Stimulated activated CD8-positive, alpha-beta memory T cell treated with anti-CD3 and anti-CD28 coated beads, Interleukin-12 subunit alpha, Interleukin-12 subunit beta, amount 100 ng/mL, for 4 hours (primary cell): Measurements from ENCODE around the gene EFCC1.

Experiments used
- DNase-seq: peaks from one replicate; pipeline ENCODE4 v3.0.0-alpha.2; 2020; ENCODE audit warnings: low read depth

Gene EFCC1

DNA sequence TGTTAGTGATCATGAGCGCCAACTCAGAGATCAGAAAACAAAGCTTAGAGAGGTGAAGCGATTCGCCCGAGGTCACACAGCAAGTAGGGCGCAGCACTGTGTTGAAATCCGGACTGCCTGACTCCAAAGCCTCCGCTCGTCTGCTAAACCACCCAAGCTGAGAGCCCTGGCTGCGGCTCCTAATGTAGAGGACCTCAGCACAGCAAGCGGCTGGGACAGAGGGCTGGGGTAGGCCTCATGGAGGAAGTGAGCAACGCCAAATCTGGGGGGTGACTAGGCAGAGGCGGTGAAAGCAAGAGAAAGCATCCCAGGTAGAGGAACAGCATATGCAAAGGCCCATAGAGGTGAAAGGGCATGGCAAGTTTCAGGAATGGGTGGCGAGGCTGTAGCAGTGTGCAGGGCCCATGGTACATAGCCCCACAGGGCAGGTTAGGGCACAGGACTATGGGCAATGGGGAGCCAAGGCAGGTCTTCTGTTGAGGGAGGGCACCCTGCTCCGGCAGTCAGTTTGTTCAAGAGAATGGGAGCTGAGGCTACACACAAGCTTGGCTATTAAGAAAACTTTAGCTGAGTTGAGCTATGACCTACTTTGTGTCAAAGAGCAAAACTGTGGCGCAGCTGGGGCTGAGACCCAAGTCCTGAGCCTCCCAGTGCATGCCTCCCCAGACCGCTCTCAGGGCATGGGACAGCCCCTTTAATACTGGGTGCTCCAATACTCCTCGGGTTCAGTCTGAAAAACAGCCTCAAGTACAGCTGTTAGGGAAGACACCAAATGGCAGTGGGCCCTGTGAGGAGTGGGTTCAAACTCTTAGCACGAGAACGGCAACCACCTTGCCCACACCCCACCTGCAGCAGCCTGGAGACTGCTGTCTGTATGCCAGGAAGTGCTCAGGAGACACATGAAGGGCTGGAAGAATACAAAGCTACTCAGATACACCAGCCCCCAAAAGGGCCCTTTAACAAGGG, 6.2 kb upstream of the EFCC1 start:
- DNase-seq = no peak

- DNase-seq = no peak
Observed at GRCh38 chr3:128995737-128996136, 5.4 kb upstream of the EFCC1 start.

DNA sequence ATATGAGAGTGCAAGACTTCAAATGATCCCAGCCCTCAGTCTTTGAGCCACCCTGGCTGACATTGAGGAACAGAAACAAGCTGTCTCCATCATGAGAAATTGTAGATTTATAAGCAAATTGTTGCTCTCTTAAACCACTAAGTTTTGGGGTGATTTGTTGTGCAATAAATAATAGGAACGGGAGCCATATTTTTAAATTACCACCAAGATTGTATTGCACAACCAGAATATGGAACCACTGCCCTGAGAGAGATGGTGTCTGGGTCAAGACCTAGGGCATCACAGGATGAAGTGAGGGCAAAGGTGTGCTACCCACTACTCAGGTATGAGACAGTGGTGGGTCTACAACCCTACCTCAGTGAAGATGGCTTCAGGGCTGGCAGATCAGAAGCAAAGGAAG, 4.9 kb upstream of the EFCC1 start:
- no peak for DNase-seq

DNA sequence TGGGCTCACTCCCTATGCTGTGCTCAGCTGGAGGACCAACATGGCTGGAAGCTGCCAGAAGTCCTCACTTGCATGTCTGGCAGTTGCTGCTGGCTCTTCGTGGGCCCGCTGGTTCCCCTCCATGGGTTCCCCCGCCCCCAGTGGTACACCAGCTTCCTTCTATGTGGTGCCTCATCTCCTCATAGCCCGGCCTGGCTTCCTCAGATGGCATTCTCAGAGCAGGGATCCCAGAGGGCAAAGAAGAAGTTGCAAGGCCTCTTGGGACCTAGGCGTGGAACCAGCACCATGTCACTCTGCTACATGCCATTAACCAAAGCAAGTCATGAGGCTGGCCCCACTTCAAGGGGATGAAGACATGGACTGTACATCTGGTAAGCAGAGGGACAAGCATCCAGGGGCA, 4.4 kb upstream of the EFCC1 start:
- no peak for DNase-seq

DNA sequence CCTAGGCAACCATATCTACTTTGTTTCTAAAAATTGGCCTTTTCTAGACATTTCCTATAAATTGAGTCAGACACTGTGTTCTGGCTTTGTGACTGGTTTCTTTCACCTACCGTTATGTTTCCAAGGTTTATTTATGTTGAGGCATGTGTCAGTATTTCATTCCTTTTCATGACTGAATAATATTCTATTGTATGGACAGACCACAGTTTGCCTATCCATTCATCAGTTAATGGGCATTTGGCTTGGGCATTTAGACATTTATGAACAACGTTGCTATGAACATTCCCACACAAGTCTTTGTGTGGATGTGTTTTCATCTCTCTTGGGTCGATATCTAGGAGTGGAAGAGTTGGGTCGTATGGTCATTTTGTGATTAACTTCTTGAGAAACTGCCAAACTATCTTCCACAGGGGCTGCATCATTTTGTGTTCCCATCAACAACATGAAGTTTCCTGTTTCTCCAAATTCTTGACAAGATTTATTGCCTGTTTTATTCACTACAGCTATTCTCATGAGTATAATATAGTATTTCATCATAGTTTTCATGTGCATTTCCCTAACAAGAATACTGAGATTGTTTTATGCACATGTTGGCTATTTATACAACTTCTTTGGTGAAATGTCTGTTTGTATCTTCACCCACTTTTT, 3.5 kb upstream of the EFCC1 start:
- no peak for DNase-seq

DNA sequence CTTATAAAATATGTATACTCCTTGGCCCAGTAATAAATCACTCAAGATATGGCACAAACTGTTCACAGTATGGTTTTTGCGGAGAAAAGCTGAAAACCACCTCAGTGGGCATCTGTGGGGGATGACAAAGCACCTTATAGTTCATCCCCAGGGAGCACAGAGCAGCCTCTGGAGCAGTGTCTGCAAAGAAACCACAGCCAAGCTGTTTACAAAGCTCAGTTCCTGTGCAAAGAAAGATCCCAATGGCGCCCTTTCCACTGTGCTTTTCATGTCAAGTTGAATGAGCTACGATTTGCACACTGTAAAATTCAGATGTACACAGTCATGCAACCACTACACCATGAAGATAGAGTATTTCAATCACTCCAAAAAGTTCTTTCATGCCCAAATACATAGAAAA, 2.5 kb upstream of the EFCC1 start:
- no peak for DNase-seq

GRCh38 chr3:128999102-128999501, 2.0 kb upstream of the EFCC1 start:
- DNase-seq = no peak

DNA sequence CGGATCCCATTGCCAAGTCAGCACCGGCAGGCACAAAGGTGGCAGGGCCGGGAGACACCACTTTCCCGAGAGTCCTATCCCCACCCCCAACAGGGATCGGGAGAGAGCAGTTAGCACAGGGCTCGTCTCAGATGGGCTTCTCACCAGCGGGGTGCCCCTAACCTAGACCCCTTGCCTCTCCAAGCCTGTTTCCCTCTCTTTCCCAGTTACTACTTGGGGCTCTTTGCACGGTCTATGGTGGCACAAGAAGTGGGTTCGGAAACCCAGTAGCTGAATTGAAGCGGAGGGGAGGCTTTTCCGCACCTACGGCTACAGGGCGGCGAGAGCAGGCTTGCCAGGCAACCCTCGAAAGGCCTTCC, 383 bp upstream of the EFCC1 start:
- no peak for DNase-seq

- no peak for DNase-seq
Observed at GRCh38 chr3:129001806-129002572, 885 bp downstream of the EFCC1 start.

- DNase-seq = no peak
Observed at GRCh38 chr3:129002573-129003569, 1.8 kb downstream of the EFCC1 start.

DNA sequence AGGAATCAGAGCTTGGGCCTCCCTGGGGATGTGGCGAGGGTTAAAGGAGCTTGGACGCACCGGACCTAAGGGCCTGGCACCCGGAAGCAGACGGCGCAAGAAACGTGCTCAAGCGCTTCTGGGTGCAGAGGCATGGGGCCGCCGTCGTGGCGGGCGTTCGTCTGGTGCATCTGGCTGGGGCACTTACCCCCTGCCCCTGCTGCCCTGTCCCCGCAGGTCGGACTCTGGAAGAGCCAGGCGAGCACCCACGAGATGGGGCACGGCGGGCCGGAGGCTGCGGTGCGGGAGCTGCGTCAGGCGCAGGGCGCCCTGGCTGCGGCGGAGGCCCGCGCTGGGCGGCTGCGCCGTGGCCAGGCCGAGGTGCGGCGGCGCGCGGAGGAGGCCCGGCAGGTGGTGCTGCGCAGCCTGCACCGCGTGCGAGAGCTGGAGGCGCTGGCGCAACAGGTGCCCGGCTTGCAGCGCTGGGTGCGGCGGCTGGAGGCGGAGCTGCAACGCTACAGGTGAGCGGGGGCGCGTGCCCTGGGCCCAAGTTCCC, 2.5 kb downstream of the EFCC1 start:
- DNase-seq = no peak

GRCh38 chr3:129004639-129005295, 3.7 kb downstream of the EFCC1 start:
- no peak for DNase-seq

DNA sequence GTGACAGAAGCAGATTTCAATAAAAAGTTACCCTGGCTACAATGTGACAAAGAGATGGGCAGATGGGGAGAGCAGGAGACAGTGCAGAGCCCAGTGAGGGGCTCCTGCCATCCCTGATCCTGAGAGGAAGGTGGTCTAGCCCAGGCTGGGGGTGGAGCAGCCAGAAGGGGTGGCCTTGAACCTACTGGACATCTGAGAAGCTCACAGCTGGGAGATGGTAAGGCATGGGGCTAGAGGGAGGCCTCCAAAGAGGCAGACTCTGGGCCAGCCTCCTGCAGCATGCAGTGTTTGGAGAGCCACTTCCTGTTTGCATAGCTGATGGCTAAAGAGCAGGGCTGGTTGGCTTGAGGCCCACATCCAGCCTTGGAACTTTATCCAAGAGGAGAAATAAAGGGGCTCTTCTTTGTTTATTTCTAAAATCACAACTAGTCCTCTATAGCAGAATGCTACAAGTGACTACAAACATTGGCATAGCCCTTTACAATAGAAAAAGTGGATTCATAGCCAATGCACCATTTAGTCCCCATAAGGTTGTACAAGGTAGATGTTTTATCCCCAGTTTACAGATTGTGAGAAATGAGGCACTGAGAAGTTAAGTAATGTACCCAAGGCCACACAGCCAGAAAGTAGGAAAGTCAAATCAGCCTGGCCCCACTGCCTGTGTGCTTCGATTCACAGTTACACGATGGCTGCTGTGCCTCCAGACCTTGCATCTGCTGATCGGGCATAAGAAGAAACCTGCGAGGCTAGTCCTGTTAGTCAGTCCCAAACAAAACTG, 4.6 kb downstream of the EFCC1 start:
- DNase-seq = no peak

DNA sequence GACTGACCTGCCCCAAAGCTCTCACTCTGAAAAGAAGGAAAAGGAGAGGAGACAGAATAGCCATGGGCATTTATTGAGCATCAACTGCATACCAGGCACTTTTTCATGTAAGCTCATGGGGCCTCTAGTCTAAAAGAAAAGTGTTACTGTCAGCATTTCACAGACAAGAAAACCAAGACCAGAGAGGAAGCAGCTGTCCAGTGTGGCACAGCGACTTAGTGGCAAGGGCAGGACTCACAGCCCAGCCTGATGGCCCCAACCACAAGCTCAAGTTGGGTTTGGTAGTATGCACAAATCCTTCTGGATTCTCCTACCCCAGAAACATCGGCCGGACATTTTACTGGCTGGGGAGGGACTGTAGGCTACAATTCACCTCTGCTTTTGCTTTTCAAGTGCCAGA, 5.8 kb downstream of the EFCC1 start:
- DNase-seq = no peak

- no peak for DNase-seq
Observed at GRCh38 chr3:129007792-129008191, 6.7 kb downstream of the EFCC1 start.

DNA sequence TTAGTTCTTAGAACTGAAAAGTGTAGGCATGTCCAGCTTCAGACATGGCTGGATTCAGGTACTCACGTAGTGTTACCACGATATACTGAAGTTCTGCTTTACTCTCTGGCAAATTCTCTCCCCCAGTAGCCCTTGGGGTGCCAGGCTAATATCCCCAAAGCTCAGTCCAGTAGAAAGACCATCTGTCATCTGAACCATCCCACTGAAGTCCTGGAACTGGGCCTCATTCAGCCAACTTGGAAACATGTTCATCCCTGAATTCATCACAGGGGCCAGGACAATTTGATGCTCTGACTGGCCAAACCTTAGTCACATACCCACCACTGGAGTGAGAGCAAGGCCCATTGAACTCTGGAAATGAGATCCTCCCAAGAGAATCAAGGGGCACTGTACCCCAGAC, 8.2 kb downstream of the EFCC1 start:
- DNase-seq = no peak

- no peak for DNase-seq
Observed at GRCh38 chr3:129010310-129010956, 9.3 kb downstream of the EFCC1 start.

GRCh38 chr3:129013491-129013891, 12.4 kb downstream of the EFCC1 start:
- DNase-seq = no peak

DNA sequence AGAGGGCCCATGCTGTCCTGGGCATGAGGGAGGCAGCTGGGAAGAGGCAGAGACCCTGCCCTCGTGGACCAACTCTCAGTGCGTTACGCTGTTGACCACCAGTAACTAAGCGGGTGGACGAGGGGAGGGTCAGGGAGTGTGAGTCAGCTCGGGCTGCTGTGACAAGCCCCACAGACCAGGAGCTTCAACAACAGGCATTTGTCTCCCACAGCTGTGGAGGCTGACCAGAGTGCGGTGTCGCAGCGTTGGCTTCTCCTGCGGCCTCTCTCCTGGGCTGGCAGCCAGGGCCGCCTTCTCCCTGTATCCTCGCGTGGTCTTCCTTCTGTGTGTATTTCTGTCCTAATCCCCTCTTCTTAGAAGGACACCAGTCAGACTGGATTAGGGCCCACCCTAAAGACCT, 13.0 kb downstream of the EFCC1 start:
- DNase-seq = no peak
